ENCODE measurements around the gene C1QL2.

The C1QL2 gene

DNA sequence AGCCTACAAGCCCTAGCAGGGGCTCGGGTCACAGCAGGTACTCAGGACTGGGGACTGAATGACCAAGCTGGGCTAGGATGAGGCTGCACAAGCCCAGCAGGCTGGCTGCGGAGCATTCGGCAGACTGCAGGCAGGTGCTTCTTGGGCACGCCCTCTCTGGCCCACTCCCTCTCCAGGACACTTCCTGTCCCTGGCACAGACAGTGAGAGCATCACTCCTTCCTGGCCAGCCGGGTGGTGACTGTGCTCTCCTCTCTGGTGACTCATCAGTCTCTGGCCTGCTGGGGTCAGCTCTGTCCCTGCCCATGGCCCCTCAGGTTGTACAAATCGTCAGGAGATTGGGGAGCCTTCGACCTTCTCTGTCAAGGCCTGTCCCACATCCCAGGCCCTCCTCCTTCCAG, 22.5 kb downstream of the C1QL2 start:
- DNase-seq, result no peak

DNA sequence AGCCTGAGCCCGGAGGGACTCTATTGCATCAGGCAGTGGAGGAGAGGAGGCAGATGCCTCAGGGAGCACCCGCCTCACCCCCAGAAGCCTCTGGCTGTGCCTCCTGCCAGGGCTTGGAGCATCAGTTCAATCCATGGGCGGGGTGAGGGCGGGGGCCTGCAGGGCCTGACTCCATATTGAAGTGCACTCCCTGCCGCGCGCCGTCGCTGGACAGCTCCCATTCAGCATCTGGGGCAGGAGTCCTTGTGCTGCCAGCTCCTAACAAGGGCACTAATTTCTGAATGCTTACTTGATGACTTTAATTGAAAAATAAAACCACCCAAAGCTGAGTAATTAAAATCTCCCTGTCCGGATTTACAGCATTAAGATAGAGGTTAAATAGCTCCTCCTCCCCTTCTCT, 23.8 kb downstream of the C1QL2 start:
- DNase-seq, result no peak

DNA sequence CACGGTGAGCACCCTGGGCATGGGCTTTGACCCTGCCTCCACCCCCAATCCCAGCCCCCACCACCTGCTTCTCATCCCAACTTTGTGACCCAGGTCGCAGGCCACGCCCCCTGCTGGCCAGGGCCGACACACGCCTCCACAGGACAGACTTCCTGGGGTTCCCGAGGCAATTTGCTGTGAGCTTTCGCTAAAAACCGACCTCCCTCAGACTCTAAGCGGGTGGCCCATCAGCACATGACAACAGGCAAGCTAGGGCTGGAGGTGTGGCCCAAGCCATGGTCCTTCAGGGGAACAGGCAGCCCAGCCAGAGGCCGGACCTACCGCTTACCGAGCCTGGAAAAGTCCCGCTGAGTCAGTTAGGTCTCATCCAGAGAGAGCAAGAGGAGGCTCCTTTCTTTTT, 31.9 kb downstream of the C1QL2 start:
- DNase-seq, result peak; percentile 35

DNA sequence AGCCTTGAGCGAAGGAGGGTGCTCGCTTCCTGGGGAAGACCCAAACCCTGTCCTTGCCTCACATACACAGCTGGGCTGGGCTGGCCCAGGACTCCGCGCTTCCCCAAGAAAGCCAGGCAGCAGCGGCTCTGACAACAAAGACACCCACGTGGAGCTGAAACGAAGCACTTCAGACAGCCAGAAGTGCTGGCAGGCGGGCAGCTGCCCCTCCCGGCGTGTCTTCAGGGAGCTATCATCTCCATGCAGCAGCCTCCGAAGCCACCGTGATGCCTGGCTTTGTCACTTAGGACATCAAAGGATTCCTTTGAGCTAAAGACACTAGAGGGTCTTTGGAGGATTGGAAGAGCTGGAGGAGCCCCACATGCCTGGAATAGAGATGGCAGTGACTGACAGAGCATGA, 35.2 kb downstream of the C1QL2 start:
- DNase-seq, result no peak

DNA sequence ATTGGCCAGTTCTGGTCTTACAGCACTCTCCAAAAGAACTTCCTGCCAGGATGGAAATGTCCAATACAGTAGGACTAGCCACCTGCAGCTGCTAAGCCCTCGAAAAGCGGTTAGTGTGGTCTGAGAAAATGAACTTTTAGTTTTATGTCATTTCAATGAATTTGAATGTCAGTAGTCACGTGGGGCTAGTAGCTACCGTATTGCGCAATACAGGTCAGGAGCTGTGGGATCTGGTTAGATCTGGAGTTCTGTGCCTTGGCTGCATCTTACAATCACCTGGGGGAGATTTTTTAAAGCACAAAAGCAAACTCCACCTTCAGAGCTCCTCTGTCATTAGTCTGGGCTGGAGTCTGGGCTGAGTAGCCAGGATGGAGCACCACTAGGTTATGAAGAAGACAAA, 35.9 kb downstream of the C1QL2 start:
- no peak for DNase-seq

DNA sequence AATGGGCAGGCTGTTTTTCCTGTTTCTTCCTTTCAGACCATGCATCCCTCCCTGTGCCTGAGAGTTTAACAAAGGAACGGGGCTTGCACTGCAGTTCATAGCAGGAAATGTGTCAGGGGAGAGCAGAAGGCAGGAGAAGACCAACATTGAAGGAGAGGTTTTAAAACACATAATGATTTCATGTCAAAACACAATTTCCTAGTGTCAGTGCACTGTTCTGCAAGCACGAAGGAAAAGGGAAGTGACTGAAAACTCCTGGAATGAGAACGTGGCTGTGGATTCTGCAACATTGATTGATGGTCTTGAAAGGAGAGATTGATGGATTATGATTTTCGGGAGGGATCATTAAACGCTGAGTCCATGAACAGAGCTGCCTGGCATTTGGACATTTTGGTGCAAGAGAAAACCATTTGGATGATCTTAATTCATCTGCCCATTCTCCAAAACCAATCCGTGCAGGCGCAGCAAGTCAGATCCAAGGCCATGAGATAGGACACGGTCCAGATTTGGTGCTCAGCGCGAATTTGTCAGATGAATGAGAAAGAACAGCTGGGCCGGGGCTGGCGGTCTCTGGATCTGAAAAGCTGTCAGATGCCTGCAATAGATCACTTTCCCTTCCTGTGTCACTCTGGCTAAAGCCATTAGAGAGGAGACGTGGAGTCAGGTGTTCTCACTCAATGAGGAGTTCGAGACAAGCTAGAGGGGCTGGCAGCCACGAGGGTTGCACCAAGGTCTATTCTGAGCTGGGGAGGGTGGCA, 38.4 kb downstream of the C1QL2 start:
- no peak for DNase-seq

DNA sequence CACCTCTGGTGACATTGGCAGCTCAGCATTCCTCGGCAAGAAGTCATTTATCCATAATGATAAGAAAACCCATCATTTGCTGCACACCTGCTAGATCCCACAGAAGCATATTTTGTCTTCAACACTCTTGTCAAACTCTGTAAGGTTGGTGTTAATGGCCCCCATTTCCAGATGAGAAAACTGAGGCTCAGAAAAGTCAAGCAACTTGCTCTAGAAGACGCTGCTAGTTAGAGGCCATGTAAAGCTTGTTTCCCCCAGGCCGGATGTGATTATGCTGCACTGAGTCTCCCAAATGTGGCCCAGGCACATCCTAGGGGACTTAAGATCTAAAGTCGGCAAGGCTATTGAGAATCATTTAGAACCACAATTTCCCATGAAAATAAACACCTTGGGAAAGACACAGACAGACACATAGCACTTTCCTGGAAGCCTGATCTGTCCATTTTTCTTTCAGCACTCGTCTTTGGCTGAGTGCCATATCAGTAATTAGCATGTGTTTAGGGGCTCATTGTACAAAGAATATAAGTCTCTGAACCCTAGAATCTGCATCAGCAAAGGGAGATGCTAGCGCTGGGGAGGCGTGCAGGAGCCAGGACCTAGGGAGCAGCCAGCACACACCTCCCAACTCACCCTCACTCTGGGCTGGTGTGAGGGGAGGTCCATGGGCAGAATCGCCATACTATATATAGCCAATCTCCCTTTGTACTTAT, 39.3 kb downstream of the C1QL2 start:
- no peak for DNase-seq

DNA sequence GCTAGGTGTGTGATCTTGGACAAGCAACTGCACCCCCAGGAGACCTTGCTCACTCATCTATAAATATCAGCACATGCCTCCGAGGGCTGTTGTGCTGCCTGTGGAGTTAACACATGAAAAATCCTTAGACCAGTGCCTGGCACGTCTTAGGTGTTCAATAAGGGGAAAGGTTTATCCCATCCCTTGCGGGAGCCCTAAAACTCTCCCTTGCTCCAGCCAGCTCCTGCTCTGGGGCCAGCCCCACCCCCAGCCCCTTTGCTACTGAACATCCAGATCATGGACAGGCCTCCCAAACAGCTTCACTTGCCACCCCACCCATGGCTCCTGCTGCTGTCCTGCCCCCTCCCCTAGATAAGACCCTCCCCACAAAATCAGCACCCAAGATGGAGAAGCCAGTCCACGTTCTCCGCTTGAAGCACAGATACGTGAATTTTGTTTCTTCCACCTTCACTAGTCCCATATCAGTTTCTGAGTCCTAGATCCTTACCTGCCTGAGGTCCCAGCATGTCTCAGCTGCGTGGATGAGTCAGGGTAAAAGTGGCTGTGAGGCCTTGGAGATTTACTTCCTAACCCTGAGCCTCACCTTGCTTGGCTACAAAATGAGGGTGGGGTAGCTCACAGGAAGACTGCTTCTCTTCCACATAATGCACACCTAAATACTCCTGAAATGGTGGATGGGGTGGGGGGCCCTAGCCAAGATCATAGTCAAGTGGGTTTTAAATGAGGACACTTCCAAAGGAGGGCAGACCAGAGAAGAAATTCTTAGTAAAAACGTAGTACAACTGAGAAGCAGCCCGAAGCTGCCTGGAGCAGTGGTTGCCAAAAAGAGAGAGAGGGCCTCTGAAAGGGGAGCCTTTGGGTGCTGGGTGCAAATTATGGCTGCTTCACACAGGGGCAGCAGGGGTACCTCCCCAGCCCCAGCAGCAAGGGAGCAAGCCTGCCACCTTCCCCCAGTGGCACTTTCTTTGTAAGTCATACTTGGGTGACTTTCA, 40.4 kb downstream of the C1QL2 start:
- DNase-seq, result no peak

DNA sequence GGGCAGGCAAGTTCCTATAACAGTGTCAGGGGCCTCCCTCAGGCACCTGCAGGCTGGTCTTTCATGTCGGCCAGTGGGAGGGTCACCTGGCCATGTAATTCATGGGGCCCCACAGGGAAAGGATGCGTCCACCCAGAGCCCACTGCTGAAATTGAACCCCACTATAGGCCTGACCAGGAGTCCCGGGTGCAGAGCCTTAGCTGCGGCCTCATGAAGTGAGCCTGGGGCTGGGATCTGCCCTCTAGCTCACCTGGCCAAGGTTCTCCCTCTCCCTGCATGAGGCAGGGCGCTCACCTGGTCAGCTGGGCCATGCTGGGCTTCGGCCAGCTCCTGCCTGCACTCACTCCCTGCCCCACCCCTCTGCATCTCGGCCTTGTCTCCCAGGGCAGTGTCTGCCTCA, 41.1 kb downstream of the C1QL2 start:
- no peak for DNase-seq

DNA sequence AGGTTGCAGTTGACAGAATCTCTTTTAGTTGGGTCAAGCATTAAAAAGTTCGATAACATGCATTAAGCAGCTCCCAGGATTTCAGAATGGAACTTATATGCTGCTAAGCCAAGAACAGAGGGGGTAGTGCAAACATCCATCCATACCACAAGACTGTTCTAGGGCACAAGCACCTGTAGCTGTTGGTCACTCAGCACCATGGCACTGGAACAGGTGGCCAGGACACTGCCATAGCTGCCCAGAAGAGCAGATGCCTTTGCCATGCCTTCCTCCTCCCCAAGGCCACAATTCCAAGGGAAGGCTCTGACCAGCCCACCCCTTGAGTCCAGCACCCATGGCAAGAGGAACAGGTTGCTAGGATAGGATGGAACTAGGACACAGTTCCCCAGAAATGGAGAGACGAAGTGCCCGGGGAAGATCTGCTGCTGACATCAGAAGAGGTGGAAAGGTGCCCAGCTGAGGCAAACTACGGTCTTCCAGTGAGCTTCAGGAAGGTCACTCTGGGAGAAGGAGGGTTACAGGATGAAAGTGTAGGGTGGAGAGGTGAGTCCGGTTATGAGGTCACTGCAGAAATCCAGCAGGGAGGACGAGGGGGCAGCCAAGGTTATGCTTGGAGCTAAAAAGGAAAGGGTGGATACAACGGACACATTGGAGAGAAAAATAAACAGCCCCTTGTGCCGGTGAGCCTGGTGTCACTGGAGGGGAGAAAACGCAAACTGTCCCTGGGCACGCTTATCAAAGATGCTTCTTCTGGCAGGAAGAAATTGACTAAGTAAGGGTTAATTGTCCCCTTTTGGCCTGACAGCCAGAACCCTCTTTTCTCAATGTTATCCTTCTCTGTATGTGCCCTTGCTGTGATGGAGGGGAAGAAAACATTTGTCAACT, 41.9 kb downstream of the C1QL2 start:
- DNase-seq, result no peak

DNA sequence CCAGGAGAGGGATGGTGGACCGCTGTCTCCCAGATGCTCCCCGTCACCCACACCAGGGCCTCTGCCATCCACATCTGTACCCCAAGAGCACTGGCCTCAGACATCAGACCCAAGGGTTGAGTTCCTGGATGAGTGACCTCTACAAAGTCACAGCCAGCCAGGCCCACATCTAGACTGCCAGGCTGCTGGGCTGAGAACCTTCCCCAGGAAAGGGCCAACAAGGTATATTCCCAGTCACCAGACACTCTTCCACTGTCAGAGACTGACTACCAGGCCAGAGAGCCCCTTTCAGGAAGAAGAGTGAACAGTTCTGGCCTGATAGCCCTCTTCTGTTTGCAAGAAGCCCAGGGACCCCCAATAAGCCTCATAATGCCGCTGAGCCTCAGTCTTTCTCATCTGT, 44.3 kb downstream of the C1QL2 start:
- no peak for DNase-seq

DNA sequence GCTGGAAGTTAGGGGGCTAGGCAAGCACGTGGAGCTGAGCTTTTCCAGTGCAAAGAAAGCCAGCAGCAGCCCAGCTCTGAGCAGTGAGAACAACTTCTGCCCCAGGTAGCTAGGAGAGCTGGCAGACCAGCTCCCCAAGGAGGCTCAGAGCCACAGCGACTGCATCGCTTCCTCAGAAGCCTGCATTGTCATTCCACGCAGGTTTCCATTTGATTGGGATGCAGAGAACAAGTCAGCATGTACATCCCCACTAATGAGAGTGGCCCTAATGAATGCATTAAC, 45.1 kb downstream of the C1QL2 start:
- DNase-seq, result no peak

DNA sequence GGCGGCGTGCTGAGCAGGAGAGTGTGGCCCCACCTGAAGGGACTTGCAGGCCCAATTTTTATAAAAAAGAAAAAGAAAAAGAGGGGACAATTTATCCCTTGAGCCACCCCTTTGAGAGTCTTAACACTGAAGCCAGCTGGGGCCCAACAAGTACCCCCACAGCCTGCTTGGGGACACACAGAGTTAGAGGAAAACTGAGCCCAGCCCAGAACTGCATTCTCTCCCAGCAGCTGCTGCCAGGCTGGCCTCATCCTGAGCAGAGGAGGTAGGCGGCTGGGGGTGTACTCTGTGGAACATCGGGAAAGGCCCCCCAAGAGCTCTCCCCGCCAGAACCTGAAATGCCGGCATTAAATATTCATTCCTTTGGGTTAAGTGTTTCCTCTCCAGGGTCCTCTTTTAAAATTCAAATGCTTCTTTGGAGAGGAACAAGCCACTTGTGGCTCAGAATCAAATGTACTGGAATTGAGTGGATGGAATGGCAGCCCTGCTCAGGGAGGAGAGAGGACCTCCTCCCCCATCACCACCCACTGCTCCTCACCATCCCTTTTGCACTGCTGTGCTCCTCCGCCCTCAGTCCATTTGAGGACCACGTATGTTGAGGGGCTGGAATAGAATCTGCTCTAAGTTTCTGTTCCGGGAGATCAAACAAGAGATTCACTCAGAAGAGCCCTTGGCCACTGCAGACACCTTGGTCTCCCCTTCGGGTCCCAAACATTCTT, 45.6 kb downstream of the C1QL2 start:
- DNase-seq, result no peak

DNA sequence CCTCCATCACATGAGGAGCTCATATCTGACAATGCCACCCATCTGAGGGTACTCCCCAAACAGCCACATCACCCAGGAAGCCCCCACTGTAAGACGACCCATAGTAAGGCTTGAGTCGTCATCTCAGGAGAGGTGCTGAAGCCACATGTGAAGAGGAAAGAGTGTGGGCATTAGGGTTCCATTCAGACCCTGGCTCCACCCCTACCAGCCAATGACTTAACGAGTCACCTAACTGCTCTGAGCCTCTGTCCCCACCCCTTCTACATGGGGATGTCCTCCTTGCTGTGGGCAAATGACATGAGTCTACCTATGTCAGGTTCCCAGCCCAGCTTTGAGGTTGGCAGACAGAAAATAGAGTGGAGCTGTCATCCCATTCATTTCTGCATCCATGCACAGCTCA, 46.3 kb downstream of the C1QL2 start:
- no peak for DNase-seq

DNA sequence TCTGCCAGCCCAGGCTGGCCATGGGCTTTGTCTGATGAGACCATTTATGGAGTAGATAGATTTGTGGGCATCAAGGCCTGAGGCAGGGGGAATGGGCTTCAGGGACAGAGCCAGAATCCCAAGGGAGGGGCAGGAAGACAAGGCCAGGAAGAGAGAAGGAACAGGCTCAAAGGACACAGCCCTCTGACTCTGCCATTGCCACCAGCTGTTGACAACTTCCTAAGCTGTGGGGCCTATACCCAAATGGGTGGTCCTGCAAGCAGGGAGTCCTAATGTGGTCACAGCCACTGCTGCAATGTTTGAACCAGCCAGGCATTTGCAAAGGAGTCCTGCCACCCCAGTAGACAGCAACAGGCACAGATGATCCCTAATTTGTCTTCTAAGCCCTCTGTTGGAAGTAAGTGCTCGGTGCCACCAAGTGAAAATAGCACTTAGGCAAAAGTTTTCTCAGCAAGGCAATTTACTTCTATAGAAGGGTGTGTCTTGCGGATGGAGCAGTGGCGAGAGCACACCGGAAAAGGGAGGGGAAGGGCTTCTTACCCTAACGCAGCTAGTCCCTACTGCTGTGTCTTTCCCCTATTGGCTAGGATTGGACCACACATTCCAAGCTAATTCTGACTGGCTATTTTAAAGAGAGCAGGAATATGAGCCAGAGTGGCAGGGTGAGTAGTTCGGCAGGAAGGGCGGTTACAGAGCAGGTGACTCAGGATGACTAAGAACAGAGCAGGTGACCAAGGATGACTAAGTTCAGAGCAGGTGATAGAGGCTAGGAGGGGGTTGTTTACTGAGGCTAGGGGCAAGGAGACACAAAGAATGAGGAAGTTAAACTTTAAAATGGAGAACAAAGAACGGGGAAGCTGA, 47.2 kb downstream of the C1QL2 start:
- DNase-seq, result no peak

DNA sequence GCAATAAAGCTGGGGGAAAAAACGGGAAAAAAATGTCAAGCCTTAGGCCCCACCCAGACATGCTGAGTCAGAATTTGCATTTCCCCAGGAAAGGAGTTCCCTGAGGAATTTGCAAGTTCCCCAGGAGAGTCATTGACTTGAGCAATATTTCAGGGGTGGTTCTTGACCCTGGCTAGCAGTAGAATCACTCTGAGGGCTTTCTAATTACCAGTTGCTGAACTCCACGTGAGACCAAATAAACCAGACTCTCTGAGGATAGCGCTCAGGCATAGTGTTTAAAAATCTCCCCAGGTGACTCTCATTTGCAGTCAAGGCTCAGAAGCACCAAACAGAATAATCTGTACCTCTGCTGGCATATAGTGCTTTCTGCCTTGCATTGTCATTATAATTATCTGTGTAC, 48.7 kb downstream of the C1QL2 start:
- no peak for DNase-seq

DNA sequence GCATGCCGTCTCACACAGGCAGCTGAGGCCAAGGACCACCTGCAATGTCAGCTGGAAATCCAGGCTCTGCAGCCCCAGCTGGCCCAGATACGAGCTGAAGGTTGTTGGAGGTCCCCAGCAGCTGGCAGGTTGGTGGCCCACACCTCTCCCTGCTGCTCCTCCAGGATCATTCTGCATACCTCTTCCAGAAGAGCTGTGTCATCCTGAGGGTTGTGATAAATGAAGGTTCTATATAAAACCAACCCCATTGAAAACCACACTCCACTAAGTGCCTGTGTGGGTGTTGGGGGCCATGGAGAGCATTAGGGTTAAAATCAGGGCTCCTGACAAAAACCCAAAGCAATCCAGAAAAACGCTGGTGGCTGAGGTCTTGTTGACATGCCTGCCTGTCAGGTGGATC, 50.4 kb downstream of the C1QL2 start:
- DNase-seq, result no peak

DNA sequence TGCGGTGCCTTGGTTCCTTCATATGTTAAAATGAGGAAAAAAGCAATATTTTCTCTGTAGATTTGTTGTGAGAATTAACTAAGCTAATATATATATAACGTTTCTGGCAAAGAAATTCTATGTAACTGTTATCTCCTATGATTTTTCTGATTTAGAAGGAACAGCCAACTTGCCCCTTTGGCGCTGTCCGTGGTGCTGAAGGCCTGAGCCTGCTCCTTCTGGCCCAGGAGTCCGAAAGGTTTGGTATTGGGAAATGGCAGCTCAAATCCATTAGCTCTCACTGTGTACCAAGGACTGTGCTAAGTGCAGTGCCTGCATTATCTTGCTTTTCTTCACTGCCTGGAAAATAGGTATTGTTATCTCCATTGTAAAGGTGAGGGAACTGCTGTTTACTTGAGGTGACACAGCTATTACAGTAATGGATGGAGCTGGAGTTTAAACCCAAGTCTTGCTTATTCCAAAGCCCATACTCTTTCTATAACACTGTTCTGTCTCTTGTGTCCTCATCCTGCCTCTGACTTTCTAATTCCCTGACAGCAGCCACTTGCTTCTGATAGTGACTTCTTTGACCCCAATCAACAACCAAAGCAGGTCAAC, 52.2 kb downstream of the C1QL2 start:
- peak; percentile 24 for DNase-seq
